ENCODE data around the gene PGM5. TPM values are rescaled to one million over a fixed set of nuclear protein-coding genes. Genes with fewer than 3 reads are reported as not detected.

Gene PGM5
- total and polyA plus RNA-seq, 2 of the 4 experiments (the other 2 are of a cell fraction), result 8.3 to 14.7 TPM

GRCh38 chr9:68443624-68444023 lies 87.2 kb downstream of the PGM5 start:
- no peak overlapping the region for H2AK5ac ChIP-seq (ENCODE audit: low read depth, low read length)
- H3K4me3 ChIP-seq (ENCODE audit: insufficient read depth, low read depth, low read length), result no peak overlapping the region
- H4K5ac ChIP-seq (ENCODE audit: low read depth, low read length), result no peak overlapping the region
- H3K23ac ChIP-seq (ENCODE audit: low read depth, low read length), result no peak overlapping the region
- H3K4me2 ChIP-seq (ENCODE audit: low read depth, low read length), result no peak overlapping the region
- ChIA-PET POLR2A (ENCODE audit: unreplicated experiment) (no interaction called here), CTCF (no interaction called here)
- H2BK120ac ChIP-seq (ENCODE audit: low read depth, low read length), result no peak overlapping the region
- no peak overlapping the region for H3K27ac ChIP-seq (ENCODE audit: insufficient read depth, low read length)
- H3K27me3 ChIP-seq (ENCODE audit: control insufficient read depth, insufficient read depth, low read length), result no peaks in the 10 kb centered on the region
- H2AFZ ChIP-seq (replicated peaks; ENCODE audit: low read length, poor library complexity), result no peak overlapping the region
- H2BK15ac ChIP-seq (ENCODE audit: low read depth, low read length), result no peak overlapping the region
- no peaks in the 10 kb centered on the region for H3K9me1 ChIP-seq (ENCODE audit: insufficient read depth, low read length)
- dilution Hi-C loops (cut with HindIII; ENCODE audit: low sequenced_read_pairs, unreplicated experiment), result no loop called here
- H3K79me1 ChIP-seq (ENCODE audit: low read depth in 1 of 2, low read length in 2 of 2), result no peaks in the 10 kb centered on the region
- no peak for ATAC-seq (ENCODE audit: low read depth)
- no peak overlapping the region for H4K91ac ChIP-seq (ENCODE audit: insufficient read depth, low read depth, low read length)
- H3K9me3 ChIP-seq (ENCODE audit: control insufficient read depth, insufficient read depth, low read length), result peaks cover 2% of the 10 kb centered on the region; the same call in 1 of the 2 replicates
- H3K56ac ChIP-seq (ENCODE audit: extremely low read depth, insufficient read depth, low read length), result no peak overlapping the region
- no peak overlapping the region for H3K4ac ChIP-seq (ENCODE audit: low read depth, low read length)
- no CpG with 5 or more reads among the region's 2 CpGs for WGBS, 2 experiments (ENCODE audit: extremely low coverage in 2 of 2, insufficient read length in 1 of 2)
- no peak overlapping the region for H3K14ac ChIP-seq (replicated peaks; ENCODE audit: low read depth, low read length)
- BruUV-seq (replicated peaks), result no TSS peak
- intact Hi-C loops (cut with micrococcal nuclease), result loop anchor here (5.0 kb wide), 1 partner anchor 54 kb away; no protein-coding TSS in a partner anchor
- no peak overlapping the region for H3K9ac ChIP-seq (ENCODE audit: low read depth, low read length)
- no peak overlapping the region for H3K18ac ChIP-seq (ENCODE audit: low read depth, low read length)
- 0 out of 2 replicates have a peak, but pooled peaks cover 2% of the 10 kb centered on the region for H3K4me1 ChIP-seq (ENCODE audit: control insufficient read depth, insufficient read depth, low read length)
- H2BK20ac ChIP-seq (ENCODE audit: low read depth, low read length), result no peak overlapping the region
- in situ Hi-C loops (cut with MboI; ENCODE audit: low sequenced_read_pairs), result no loop called here
- H2AK9ac ChIP-seq (replicated peaks; ENCODE audit: low read depth, low read length, poor library complexity), result no peak overlapping the region
- no peaks in the 10 kb centered on the region for H4K20me1 ChIP-seq (ENCODE audit: insufficient read depth, low read length)
- TF ChIP-seq POLR2A (IDR thresholded peaks at IDR 0.05; ENCODE audit: low read depth, low read length), result no peak
- TF ChIP-seq USF2 (IDR thresholded peaks at IDR 0.05; ENCODE audit: low read depth, low read length), result no peak
- TF ChIP-seq CTCF (conservative IDR thresholded peaks at IDR 0.05; ENCODE audit: low read depth, low read length), result no peak
- DNase-seq, result no peak
- no peak overlapping the region for H4K8ac ChIP-seq (ENCODE audit: low read depth in 2 of 2, low read length in 2 of 2)
- H3K36me3 ChIP-seq (ENCODE audit: control insufficient read depth, insufficient read depth, low read length), result no peaks in the 10 kb centered on the region
- no peak overlapping the region for H2BK5ac ChIP-seq (ENCODE audit: low read depth, low read length, poor library complexity, severe bottlenecking)
